Sigmoid colon (tissue), 7 donors: ENCODE measurements around the gene DOCK1. TPM values are rescaled to one million over a fixed set of nuclear protein-coding genes. Genes with fewer than 3 reads are reported as not detected.

ENCODE experiments used
- DNase-seq: peaks from one replicate; pipeline ENCODE4 v3.0.0-alpha.2; 2019
- H3K27ac ChIP-seq, 4 donors: fragments of 200-600 bp; sonication (generic); one replicate each; pipeline ENCODE4 v1.5.1; 2016 to 2019; ENCODE audit warnings: mild to moderate bottlenecking in 1 of 4
- H3K27me3 ChIP-seq, 3 donors: fragments of 200-600 bp; sonication (generic); one replicate each; pipeline ENCODE4 v1.5.1; 2019; ENCODE audit warnings: mild to moderate bottlenecking in 1 of 3
- H3K36me3 ChIP-seq, 4 donors: fragments of 200-600 bp; sonication (generic); one replicate each; pipeline ENCODE4 v1.5.1; 2016 to 2019
- H3K4me1 ChIP-seq, 4 donors: fragments of 200-600 bp; sonication (generic); one replicate each; pipeline ENCODE4 v1.5.1; 2017 to 2019
- H3K4me3 ChIP-seq, 4 donors: fragments of 200-600 bp; sonication (generic); one replicate each; pipeline ENCODE4 v1.5.1; 2017 to 2019; ENCODE audit warnings: mild to moderate bottlenecking in 2 of 4, moderate library complexity in 1 of 4
- H3K9me3 ChIP-seq, 4 donors: fragments of 200-600 bp in 3 of 4; sonication (generic) in 3 of 4; one replicate each; pipeline versions ENCODE4 v1.5.1 to v1.6.1; 2013 to 2019
- EP300 ChIP-seq, 4 donors: sonication (generic); formaldehyde crosslinking; IDR thresholded peaks; one replicate each; pipeline ENCODE4 v1.6.1; 2017; ENCODE audit warnings: antibody characterized with exemption in 4 of 4
- POLR2A ChIP-seq, 2 donors: fragments of 450-650 bp; IDR thresholded peaks; one replicate each; pipeline ENCODE4 v1.6.1; 2016; ENCODE audit warnings: antibody characterized with exemption in 2 of 2, mild to moderate bottlenecking in 2 of 2, moderate library complexity in 2 of 2
- POLR2AphosphoS5 ChIP-seq, 4 donors: sonication (generic); formaldehyde crosslinking; IDR thresholded peaks; one replicate each; pipeline ENCODE4 v1.6.1; 2017; ENCODE audit warnings: antibody characterized with exemption in 4 of 4
- WGBS, 2 donors: extraction: QIAGEN DNeasy Blood & Tissue Kit; methylation state at CpG; one replicate each; pipeline ENCODE4 v1.1.7; 2013; 5-methylcytosine and 5-hydroxymethylcytosine counted together
- intact Hi-C: fragments of 100-400 bp; cut with DNase I; formaldehyde crosslinking; loops from one replicate; pipeline ENCODE4 v1.15.1; 2023
- polyA plus RNA-seq, 3 donors: library from polyadenylated mRNA; stranded (reverse); fragments of 200-250 nt; gene quantifications; one replicate each; pipeline ENCODE4 v1.2.3, GENCODE V29; 2013
- total RNA-seq, 4 donors: library from RNA; depleted of rRNA; stranded (reverse); fragments of >200 nt; gene quantifications; one replicate each; pipeline ENCODE4 v1.1.0, GENCODE V29; 2016
- TF ChIP-seq, protein P1 (sequence below), 4 experiments: fragments of 450-650 bp in 3 of 4; fragments of 200-600 bp in 1 of 4; IDR thresholded peaks; one replicate each; pipeline ENCODE4 v1.5.1; 2016 to 2019; ENCODE audit warnings: antibody characterized with exemption in 4 of 4, mild to moderate bottlenecking in 3 of 4, moderate library complexity in 2 of 4
- donor health status: healthy with polysubstance abuse.
- donor health status: Bipolar disorder and iron deficiency.
- donor health status: healthy.

DOCK1 gene
- total and polyA plus RNA-seq, 7 donors: 15.0 to 53.7 (median 40.2) TPM

- DNase-seq: no peak
- Histone ChIP-seq H3K4me1 (peaks cover 0 to 44% (median 34%) of the 10 kb centered on the region in 4 donors), H3K4me3 (peak overlapping the region in 3 of 4 donors; percentile 32 to 36 (median 34)), H3K27ac (peak overlapping the region in 3 of 4 donors; percentile 53 to 62 (median 56)), H3K36me3 (peaks cover 0 to 24% (median 0%) of the 10 kb centered on the region in 4 donors), H3K9me3 (no peaks in the 10 kb centered on the region), H3K27me3 (no peaks in the 10 kb centered on the region)
- 56 to 73% methylated on average over 11 of the region's 11 CpGs for WGBS, 2 donors
- intact Hi-C loops: no loop called here
- TF ChIP-seq POLR2A (IDR thresholded peaks at IDR 0.05) (no peak), EP300 (IDR thresholded peaks at IDR 0.05) (no peak), POLR2AphosphoS5 (IDR thresholded peaks at IDR 0.05) (no peak)
- TF ChIP-seq, protein P1, sequence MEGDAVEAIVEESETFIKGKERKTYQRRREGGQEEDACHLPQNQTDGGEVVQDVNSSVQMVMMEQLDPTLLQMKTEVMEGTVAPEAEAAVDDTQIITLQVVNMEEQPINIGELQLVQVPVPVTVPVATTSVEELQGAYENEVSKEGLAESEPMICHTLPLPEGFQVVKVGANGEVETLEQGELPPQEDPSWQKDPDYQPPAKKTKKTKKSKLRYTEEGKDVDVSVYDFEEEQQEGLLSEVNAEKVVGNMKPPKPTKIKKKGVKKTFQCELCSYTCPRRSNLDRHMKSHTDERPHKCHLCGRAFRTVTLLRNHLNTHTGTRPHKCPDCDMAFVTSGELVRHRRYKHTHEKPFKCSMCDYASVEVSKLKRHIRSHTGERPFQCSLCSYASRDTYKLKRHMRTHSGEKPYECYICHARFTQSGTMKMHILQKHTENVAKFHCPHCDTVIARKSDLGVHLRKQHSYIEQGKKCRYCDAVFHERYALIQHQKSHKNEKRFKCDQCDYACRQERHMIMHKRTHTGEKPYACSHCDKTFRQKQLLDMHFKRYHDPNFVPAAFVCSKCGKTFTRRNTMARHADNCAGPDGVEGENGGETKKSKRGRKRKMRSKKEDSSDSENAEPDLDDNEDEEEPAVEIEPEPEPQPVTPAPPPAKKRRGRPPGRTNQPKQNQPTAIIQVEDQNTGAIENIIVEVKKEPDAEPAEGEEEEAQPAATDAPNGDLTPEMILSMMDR (IDR thresholded peaks at IDR 0.05): no peak
Measured at GRCh38 chr10:126930883-126931503, 25.8 kb downstream of the DOCK1 start.

GRCh38 chr10:126931544-126931943, 26.3 kb downstream of the DOCK1 start:
- peak overlapping the region in 3 of 4 donors; percentile 32 to 36 (median 34) for H3K4me3 ChIP-seq
- no peaks in the 10 kb centered on the region for H3K9me3 ChIP-seq
- peaks cover 0 to 45% (median 34%) of the 10 kb centered on the region in 4 donors for H3K4me1 ChIP-seq
- peak overlapping the region in 3 of 4 donors; percentile 52 to 62 (median 53) for H3K27ac ChIP-seq
- TF ChIP-seq POLR2AphosphoS5 (IDR thresholded peaks at IDR 0.05) (no peak), POLR2A (IDR thresholded peaks at IDR 0.05) (no peak)
- TF ChIP-seq, protein P1 (IDR thresholded peaks at IDR 0.05): no peak
- no peak for DNase-seq
- intact Hi-C loops: no loop called here
- H3K27me3 ChIP-seq: no peaks in the 10 kb centered on the region
- peaks cover 0 to 21% (median 0%) of the 10 kb centered on the region in 4 donors for H3K36me3 ChIP-seq
- 77 to 92% methylated on average over 7 of the region's 7 CpGs for WGBS, 2 donors

GRCh38 chr10:126932516-126932915, 27.3 kb downstream of the DOCK1 start:
- intact Hi-C loops: no loop called here
- no peaks in the 10 kb centered on the region for H3K27me3 ChIP-seq
- no peaks in the 10 kb centered on the region for H3K9me3 ChIP-seq
- DNase-seq: no peak
- H3K4me1 ChIP-seq: peaks cover 0 to 45% (median 34%) of the 10 kb centered on the region in 4 donors
- TF ChIP-seq POLR2A (IDR thresholded peaks at IDR 0.05) (no peak), EP300 (IDR thresholded peaks at IDR 0.05) (no peak), POLR2AphosphoS5 (IDR thresholded peaks at IDR 0.05) (no peak)
- TF ChIP-seq, protein P1 (IDR thresholded peaks at IDR 0.05): no peak
- no peak overlapping the region for H3K27ac ChIP-seq
- no peak overlapping the region for H3K4me3 ChIP-seq
- H3K36me3 ChIP-seq: peaks cover 0 to 11% (median 0%) of the 10 kb centered on the region in 4 donors
- 88 to 97% methylated on average over 11 of the region's 11 CpGs for WGBS, 2 donors

- Histone ChIP-seq H3K9me3 (no peaks in the 10 kb centered on the region), H3K36me3 (peaks cover 0 to 5% (median 0%) of the 10 kb centered on the region in 4 donors), H3K4me3 (no peak overlapping the region), H3K27me3 (no peaks in the 10 kb centered on the region), H3K27ac (no peak overlapping the region), H3K4me1 (peaks cover 0 to 45% (median 34%) of the 10 kb centered on the region in 4 donors)
- intact Hi-C loops: no loop called here
- 88 to 92% methylated on average over 4 of the region's 4 CpGs for WGBS, 2 donors
- no peak for DNase-seq
- TF ChIP-seq POLR2A (IDR thresholded peaks at IDR 0.05): no peak
- TF ChIP-seq, protein P1 (IDR thresholded peaks at IDR 0.05): no peak
- no peak for TF ChIP-seq EP300 (IDR thresholded peaks at IDR 0.05)
- TF ChIP-seq POLR2AphosphoS5 (IDR thresholded peaks at IDR 0.05): no peak
Measured at GRCh38 chr10:126933116-126933515, 27.9 kb downstream of the DOCK1 start.
